Stomach (tissue), 4 donors: Measurements from ENCODE around the gene PRKD3.

Source experiments
- POLR2A ChIP-seq, 4 donors: fragments of 450-650 bp; IDR thresholded peaks; one replicate each; pipeline ENCODE4 v1.6.1; 2016; ENCODE audit warnings: antibody characterized with exemption in 4 of 4, control low read depth in 2 of 4, mild to moderate bottlenecking in 1 of 4, moderate library complexity in 1 of 4
- TF ChIP-seq, protein P1 (sequence below), 7 experiments: fragments of 450-650 bp in 4 of 7; fragments of 200-600 bp in 3 of 7; sonication (generic) in 3 of 7; IDR thresholded peaks; one replicate each; pipeline ENCODE4 v1.5.1; 2016 to 2019; ENCODE audit warnings: antibody characterized with exemption in 7 of 7, control low read depth in 2 of 7, mild to moderate bottlenecking in 1 of 7

GRCh38 chr2:37361216-37361815 lies 36.7 kb upstream of the PRKD3 start:
- TF ChIP-seq, protein P1, sequence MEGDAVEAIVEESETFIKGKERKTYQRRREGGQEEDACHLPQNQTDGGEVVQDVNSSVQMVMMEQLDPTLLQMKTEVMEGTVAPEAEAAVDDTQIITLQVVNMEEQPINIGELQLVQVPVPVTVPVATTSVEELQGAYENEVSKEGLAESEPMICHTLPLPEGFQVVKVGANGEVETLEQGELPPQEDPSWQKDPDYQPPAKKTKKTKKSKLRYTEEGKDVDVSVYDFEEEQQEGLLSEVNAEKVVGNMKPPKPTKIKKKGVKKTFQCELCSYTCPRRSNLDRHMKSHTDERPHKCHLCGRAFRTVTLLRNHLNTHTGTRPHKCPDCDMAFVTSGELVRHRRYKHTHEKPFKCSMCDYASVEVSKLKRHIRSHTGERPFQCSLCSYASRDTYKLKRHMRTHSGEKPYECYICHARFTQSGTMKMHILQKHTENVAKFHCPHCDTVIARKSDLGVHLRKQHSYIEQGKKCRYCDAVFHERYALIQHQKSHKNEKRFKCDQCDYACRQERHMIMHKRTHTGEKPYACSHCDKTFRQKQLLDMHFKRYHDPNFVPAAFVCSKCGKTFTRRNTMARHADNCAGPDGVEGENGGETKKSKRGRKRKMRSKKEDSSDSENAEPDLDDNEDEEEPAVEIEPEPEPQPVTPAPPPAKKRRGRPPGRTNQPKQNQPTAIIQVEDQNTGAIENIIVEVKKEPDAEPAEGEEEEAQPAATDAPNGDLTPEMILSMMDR (IDR thresholded peaks at IDR 0.05), result no peak
- TF ChIP-seq POLR2A (IDR thresholded peaks at IDR 0.05), result no peak
